Vagina (tissue), 2 donors: ENCODE data around the gene DDX28.

ENCODE experiments used
- POLR2A ChIP-seq, 2 donors: fragments of 450-650 bp; IDR thresholded peaks; one replicate each; pipeline ENCODE4 v1.6.1; 2017; ENCODE audit warnings: antibody characterized with exemption in 2 of 2, mild to moderate bottlenecking in 2 of 2, moderate library complexity in 2 of 2
- TF ChIP-seq, protein P1 (sequence below), 3 experiments: fragments of 450-650 bp in 2 of 3; fragments of 200-600 bp in 1 of 3; sonication (generic) in 1 of 3; IDR thresholded peaks; one replicate each; pipeline ENCODE4 v1.5.1; 2017 to 2019; ENCODE audit warnings: antibody characterized with exemption in 3 of 3, mild to moderate bottlenecking in 2 of 3, moderate library complexity in 2 of 3

DNA sequence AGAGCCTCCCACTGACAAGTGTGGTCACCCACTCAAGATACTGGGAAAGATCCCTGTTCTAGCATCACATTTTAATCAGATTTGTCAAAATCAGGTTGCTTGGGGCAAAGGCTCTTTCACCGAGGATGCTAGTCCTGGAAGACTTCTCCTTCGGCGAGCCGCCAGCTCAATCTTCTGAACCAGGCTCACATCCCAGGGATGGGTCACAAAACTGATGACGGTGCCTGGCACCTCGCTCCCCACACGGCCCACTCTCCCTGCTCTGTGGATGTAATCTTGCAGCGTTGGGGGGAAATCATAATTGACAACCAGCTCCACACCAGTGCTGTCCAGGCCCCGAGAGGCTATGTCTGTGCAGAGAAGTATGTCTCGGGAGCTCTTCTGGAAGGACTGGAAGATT is 1.5 kb downstream of the DDX28 start:
- TF ChIP-seq, protein P1, sequence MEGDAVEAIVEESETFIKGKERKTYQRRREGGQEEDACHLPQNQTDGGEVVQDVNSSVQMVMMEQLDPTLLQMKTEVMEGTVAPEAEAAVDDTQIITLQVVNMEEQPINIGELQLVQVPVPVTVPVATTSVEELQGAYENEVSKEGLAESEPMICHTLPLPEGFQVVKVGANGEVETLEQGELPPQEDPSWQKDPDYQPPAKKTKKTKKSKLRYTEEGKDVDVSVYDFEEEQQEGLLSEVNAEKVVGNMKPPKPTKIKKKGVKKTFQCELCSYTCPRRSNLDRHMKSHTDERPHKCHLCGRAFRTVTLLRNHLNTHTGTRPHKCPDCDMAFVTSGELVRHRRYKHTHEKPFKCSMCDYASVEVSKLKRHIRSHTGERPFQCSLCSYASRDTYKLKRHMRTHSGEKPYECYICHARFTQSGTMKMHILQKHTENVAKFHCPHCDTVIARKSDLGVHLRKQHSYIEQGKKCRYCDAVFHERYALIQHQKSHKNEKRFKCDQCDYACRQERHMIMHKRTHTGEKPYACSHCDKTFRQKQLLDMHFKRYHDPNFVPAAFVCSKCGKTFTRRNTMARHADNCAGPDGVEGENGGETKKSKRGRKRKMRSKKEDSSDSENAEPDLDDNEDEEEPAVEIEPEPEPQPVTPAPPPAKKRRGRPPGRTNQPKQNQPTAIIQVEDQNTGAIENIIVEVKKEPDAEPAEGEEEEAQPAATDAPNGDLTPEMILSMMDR (IDR thresholded peaks at IDR 0.05) = no peak
- no peak for TF ChIP-seq POLR2A (IDR thresholded peaks at IDR 0.05)
